Dedifferentiated amniotic fluid mesenchymal stem cell (primary cell): ENCODE results near the gene M1AP.

Experiments
- DNase-seq: peaks from one replicate; pipeline ENCODE4 v3.0.0-alpha.2; 2016; ENCODE audit errors: extremely low spot score

Gene M1AP

DNA sequence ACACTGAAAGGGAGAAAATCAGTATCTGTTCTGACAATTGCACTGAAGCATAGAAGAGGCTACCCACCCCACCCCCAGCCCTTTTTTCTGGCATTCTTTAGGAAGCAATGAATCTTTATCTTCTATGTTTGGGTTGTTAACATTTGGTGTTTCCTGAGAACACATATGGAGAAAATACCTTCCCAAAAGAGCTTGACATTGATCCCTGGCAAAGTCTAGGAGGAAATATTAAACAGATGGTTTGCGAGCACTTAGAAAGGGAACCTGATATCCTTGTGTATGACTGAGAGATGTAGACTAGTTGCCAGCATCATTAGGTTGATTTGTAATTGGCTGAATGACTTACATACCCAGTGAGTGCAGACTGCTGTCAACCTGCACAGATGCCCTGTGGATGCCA is 50.7 kb downstream of the M1AP start:
- no peak for DNase-seq

DNA sequence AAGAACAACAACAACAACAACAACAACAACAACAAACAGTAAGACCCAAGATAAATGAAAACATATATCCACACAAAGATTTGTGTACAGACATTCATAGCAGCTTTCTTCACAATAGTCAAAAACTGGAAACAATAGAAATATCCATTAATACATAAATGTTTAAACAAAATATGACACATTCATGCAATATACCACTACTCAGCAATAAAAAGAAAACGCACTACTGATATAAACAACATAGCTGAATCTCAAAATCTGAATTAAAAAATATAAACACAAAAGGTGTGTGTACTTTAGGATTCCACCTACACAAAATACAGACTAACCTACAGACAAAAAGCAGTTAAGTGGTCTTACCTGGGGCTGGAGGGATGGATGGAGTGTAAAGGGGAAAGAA is 51.5 kb downstream of the M1AP start:
- DNase-seq, result no peak

DNA sequence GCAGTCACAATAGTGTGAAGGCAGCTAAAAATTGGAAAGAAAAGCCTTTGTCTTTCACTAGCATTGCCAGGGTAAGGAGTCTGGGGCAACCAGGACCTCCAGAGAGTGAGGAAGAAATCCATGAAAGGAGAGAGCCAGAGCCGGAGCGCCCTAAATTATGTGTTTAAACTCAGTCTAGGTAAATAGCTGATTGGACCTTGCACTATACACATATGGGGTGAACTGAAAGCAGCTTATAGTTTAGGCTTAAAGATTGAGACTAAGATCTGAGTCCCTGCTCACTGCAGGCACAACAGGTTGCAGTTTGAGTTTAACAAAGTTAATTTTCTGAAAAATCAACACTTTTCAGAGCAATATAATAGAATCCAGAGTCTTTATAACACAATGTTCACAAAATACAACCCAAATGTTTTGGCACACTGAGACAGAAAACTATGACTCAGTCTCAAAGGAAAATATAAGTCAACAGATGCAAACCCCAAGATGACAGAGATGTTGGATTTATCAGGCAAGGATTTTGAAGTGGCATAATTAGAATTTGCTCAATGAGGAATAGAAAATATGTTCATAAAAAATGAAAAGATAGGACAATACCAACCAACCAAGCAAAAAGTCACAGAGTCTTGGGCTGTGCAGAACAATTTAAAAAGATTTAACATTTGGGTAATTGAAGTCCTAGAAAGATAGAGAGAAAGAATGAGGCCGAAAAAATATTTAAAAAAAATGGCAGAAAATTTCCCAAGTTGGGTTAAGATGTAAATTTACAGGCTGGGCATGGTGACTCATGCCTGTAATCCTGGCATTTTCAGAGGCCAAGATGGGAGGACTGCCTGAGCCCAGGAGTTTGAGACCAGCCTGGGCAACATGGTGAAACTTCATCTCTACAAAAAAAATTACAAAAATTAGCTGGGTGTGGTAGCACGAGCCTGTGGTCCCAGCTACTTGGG is 54.0 kb downstream of the M1AP start:
- no peak for DNase-seq

DNA sequence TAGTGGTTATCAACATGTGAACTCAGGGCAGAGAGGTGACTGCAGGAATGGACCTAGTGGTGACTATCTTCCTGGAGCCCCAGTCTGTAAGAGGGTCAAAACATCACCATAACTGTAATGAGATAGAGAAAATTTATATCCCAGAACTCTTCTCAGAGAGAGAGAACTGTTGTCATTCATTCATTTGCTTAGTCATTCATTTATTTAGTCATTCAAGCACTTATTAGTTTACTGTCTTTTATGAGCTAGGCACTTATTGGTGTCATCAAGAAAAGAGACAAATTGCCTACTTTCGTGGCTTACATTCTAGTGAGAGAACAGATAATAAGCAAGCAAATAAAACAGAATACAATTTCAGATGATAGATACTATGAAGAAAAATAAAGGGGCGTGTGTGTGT is 59.5 kb downstream of the M1AP start:
- DNase-seq, result no peak

DNA sequence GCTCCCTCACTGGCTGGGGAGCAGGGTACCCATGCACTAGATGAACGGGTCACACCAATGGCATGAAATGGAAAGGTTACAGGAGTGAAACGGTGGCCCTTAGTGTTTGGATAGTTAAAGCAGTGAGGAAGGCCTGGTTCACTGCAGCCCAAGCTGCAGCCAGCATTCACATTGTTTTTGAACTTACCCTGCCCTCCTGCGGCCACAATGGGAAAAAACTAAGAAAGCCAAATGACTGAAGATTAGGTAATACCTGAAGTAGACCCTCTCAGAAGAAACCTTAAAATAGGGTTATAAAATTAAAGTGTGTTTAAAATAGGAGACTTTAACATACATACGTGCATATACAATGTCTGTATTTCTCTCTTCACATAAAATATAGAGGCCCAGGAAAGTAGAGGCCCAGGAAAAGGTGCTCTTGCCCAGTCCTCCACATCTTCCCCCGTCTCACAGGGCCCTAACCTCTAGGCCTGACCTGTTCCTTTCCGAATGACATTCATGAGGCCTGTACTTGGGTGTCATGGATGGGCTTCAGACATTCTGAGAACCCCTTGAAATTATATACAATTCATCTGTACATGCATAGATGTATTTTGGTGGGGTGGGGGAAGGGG is 60.4 kb downstream of the M1AP start:
- peak; percentile 74 for DNase-seq

DNA sequence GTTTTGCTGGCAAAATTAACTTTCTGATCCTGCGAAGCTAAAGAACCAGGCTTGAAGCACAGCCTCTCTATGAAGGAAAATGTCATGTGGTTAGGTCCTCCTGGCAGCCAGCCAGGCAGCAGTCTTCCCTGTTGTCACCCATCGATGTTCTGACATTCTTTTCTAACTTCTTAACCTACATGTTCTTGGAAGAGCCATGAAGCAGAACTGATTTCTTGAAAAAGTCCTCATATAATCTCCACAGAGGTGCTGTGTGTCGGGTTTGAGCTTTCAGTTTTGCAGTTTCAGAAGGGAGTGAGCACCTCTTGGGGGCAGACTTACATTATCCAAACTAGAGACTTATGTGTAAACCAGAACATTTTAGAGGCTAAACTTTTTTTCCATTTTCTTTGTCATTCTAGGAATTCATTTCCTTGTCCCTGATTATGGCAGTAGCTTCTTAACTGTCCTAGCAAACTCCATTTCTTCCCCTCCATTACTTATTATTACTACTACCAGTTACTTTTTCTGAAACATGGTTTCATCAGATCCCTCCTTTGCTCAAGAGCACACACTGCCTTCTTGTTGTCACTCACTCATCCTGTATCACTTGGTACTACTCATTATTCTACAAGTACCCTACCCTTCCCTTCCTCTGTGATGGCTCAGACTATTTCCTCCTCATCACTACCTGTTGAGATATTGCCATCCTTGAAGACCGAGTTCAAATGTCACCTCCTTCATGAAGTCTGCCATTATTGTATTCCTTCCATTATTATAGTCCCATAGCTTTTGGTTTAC is 62.5 kb downstream of the M1AP start:
- DNase-seq, result no peak

DNA sequence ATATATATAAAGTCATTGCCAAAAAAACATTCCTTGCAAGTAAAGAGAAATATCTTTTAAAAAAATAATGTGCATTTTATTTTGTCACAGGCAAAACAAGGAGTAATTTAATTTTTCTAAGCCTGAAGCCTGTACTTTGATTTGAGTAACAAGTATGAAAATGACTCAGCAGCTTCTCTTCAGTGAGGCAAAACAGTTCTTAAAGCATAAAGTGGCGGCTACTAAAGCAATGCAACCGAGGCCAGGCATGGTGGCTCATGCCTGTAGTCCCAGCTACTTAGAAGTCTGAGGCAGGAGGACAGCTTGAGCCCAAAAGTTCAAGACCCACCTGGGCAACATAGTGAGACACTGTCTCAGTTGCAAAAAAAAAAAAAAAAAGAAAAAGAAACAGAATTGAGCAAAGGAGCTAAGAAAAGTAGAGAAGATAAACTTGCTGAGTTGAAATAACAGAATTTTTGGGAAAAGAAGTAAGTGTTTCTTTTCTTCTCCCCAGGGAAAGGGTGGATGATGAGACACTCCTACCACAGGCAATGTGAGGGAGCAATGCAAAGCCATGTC is 64.0 kb downstream of the M1AP start:
- peak; percentile 58 for DNase-seq

DNA sequence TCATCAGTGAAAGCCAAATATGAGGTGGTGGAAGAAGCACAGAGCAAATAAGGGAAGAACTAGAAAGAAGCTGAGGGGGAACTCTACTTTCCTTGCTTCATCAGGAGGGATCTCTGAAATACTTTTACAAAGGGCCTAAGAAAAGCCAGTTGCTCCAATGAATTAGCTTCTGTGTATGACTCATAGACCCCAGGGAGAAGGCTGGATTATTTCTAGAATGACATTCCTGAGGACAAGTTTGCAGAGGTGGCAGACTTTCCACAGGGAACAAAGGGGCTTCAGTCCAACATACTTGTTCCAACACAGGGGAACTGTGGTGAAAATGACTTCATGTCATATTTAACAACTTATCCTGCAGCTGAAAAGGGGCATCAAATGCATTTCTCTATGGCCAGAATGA is 64.6 kb downstream of the M1AP start:
- no peak for DNase-seq

DNA sequence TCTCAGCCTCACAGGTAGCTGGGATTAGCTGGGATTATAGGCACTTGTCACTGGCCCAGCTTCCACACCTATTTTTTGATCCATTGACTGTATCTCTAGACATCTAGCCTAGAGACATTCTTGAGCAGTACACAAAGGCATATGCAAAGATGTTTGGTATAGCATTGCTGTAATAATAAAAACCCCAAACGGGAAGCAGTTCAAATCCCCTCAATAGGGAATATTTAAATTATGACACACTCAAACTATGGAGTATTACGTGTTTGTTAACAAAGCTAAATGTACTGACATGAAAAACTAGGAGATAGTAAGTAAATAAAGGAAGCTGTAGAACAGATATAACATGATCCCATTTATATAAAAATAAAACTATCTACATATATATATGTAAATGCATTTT is 65.9 kb downstream of the M1AP start:
- no peak for DNase-seq

DNA sequence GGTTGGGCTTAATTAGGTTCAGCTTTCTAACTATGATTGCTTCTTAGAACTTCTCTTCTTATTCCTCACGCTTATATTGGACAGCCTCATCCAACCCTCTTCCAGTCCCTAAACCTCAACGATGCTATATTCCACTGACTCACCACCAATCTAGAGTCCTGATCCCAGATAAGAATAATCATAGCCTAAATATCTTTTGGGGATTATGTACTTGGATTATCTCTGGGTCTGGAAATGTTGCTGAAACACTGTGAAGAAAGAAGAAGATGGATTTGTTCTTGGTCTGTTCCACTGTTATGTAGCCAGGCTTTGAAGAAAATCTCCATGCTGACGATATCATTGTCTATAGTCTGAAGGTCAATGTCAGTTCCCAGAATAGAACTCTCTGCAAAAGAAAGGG is 66.7 kb downstream of the M1AP start:
- no peak for DNase-seq

DNA sequence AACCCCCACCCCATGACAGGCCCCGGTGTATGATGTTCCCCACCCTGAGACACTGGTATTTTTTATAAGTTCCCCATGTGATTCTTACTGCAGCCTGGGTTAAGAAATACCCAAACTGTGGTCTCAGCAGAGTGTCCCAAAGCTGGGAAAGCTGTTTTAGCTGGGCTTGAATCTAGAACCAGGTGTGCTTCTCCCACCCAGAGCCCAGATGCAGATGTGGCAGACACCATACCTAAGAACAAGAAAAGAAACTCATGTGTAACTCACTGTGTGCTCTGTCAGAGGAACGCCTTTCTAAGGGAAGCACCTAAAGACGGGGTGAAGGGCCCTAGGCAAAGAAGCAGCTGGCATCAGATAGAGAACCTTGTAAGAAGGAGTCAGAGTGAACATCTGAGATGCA is 69.7 kb downstream of the M1AP start:
- no peak for DNase-seq

DNA sequence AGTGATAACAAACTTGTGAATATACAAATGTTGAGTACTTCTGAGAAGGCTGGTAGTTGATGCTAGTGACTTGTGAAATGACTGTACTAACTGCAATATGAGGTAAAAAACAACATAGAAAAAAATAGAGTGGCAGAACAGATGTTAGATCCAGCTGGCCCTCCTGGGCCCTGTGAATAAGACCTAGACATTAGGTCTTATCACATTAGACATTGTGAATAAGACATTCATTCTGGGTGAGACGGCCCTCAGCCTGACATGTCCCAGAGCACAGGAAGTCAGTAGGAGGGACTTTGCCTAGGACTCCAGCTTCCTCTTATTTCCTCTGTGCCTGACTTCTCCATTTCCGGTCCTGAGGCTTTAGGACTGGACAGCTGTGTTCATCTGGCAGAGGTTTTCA is 70.7 kb downstream of the M1AP start:
- DNase-seq, result no peak

DNA sequence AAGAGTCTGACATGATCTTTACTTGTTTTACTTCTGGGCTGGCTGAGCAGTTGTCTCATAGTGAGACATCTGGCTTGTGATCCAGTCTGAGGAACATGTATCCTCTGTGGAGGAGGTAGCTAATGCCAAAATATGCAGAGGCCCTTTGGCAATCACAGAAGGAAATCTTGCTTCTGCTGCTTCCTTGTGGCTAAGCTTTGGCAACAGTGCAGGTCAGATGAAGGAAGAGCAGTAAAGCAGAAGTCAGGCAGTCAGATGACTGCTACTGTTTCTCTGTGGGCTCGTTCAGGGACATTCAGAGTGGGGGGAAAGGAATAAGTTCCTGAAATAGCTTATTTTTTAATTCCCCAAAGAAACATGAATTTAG is 71.3 kb downstream of the M1AP start:
- DNase-seq, result peak; percentile 77

DNA sequence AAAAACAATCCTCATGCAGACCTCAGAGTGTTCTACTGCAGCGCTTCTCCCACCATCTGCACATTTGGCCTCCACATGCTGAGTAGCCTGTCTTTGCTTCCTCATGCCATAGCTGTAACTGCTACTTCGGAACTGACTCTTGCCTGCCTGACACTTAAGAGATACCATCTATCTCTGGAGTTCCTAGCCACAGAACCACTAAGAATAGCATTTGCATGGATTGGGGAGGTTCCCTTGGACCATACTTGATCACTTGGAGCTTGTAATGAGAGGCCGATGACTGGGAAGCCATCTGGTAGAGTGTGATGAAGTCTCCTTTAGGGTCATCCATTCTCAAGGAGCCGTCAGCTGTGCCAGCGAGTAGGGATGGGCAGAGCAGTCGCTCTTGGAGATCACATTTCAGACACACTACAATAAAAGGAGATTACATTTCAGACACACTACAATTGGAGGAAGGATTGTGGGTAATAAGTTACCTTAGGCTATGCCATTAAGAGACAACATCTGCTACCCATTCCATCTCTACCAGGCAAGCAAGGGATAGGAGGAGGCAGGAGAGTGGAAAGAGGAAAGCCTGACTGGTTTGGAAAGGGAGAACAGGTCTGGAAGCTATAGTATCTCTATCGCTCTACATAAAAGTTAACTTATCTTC is 71.8 kb downstream of the M1AP start:
- DNase-seq, result no peak

DNA sequence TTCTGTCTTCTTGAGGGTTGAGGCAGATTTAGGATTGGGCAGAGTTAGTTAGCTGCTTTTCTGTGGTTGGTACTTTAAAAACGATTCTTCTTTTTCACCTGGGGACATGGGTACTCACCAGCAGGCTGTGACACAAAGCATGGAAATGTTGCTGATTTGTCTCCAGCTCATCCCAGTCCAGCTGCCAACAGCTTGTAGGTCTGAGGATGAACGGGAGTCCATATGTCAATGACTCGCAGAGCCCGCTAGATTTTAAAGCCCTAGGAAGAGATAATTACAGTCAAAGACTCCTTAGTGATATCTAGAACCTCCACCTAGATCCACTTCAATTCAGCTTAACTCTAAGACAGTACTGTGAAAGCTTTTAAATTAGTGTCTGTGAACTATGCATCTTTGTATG is 72.8 kb downstream of the M1AP start:
- DNase-seq, result no peak

DNA sequence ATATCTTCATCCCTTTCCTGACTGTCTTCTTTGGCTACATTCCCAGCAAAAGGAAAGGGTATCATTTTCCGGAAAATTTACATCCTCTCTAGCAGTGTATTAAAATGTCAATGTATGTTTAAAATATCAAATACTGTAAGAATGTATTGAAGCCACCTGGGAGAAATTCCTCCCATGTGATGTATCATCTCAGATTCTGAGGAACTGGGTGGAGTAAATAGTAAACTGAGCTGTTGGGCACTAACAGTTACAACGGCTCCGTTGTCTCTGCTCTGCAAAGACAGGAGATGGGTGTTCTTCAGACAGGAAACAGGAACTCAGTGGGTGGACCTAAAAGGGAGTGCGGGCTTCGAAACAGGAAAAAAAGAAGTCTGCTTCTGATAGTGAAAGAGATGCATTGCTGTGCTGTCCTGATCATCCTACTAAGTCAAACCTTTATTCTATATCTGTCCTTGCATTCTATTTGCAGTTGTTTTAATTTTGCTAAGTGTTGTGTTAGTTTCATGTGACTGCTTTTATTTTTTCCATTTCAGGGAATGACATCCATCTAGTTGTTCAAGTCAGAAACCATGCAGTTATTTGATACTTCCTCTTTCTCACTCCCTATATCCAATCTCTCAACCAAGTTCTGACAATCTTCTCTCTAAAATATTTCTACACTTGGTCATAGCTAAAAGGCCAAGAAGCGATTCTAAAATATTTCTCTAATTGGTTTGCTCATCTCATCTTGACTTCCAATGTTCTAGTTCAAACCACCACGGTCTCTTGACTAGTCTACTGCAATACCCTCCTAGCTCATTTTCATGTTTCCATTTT is 74.2 kb downstream of the M1AP start:
- DNase-seq, result peak; percentile 39

DNA sequence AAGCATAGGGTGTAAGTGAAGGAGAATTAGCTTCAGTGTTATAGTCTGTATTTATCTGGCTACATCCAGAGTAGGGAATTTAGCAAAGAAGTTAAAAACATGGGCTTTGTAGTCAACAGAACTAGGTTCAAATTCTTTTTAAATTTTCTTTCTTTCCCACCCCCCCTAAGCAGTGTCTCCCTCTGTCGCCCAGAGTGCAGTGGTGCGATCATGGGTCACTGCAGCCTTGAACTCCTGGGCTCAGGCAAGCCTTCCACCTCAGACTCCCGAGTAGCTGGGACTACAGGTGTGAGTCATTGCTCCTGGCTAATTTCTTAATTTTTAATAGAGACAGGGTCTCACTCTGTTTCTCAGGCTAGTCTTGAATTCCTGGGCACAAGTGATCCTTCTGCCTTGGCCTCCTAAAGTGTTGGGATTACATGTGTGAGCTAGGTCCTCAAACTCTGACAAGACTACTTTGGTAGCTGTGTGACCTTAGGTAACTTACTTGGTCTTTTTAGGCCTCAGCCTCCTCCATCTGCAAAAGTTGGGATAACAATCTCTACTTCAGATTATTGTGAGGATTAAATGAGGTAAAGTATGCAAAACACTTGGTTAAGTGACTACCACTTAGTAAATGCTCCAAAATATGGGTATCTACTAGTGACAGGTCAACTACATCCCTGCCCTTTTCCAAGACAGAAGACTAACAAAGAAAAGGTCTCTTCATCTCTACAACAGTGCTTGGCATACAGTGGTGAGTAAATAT is 75.8 kb downstream of the M1AP start:
- DNase-seq, result no peak

DNA sequence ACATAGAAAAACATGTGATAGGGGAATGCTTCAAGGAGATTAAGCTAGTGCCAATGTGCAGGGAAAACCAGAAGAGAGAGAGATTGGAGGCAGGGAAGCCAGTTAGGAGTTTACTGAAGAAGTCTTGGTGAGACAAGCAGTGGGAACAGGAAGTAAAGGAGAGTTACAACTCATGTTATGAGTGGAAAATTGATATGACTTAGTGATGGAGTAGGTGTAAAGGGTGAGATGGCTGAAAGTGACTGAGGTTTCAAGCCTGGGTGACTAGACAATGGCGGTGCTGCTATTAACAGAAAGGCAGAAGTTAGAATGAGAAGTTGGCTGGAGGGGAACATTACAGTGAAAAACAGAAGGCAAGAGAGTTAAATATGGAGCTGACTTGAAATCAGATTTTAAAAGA is 77.1 kb downstream of the M1AP start:
- no peak for DNase-seq

DNA sequence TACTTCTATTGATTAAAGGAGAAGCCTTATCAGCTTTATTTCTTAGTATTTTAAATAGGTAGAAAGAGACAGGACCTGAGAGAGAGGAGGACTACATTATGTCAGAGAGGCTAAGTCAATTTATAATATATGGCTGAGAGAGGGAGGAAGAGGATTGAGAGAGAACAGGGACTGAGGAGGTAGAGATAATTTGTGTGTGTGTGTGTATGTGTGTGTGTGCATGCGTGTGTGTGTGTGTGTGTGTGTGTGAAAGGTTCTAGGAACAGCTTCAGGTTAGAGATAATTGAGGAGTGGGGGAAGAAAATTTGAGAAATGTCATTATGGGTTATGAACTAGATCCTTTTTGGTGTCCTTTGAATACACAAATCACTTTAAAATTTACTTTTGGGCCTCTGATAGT is 78.4 kb downstream of the M1AP start:
- DNase-seq, result no peak

DNA sequence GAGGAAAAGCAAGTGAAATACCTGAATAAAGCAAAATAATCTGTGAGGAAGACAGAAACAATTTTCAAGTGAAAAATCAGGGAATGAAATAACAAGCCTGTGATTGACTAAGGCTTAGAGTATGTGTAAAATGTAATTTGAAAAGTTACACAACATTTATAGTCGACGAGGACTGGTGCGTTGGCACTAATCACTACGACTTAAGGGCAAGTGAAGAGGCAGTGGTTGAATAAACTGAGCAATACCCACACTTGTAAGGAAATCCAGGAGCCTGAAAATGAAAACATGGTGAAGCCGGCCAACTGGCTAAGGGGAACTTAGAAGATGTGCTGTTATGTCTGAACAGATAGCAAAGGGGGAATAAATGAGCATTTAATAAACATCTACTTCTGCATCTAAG is 80.2 kb downstream of the M1AP start:
- DNase-seq, result peak; percentile 80
